GM23248 (cell line): ENCODE results near the gene MIEN1. TPM values are rescaled to one million over a fixed set of nuclear protein-coding genes. Genes with fewer than 3 reads are reported as not detected.
A peak's percentile ranks its signal among the peaks of the same experiment; 100 is the strongest.

Source experiments
- DNase-seq: peaks from one replicate; pipeline ENCODE4 v3.0.0-alpha.2; 2015
- H2AFZ ChIP-seq: fragments of 200-600 bp; sonication (generic); 2 replicates; pipeline ENCODE4 v1.6.1; 2016; ENCODE audit warnings: antibody characterized with exemption
- H3F3A ChIP-seq: fragments of 200-600 bp; sonication (generic); 2 replicates; pipeline ENCODE4 v1.6.1; 2016; ENCODE audit warnings: mild to moderate bottlenecking, antibody characterized with exemption, mixed run types; ENCODE audit not compliant: insufficient read depth
- H3K27ac ChIP-seq: fragments of 200-600 bp; sonication (generic); 2 replicates; pipeline ENCODE4 v1.5.1; 2016; ENCODE audit warnings: mild to moderate bottlenecking
- H3K27me3 ChIP-seq: fragments of 200-600 bp; sonication (generic); replicated peaks from 2 replicates; pipeline ENCODE4 v1.6.1; 2016; ENCODE audit warnings: mild to moderate bottlenecking; ENCODE audit not compliant: insufficient read depth
- H3K36me3 ChIP-seq: fragments of 200-600 bp; sonication (generic); 2 replicates; pipeline ENCODE4 v1.6.1; 2016; ENCODE audit warnings: low read depth, mild to moderate bottlenecking
- H3K4me1 ChIP-seq: fragments of 200-600 bp; sonication (generic); 2 replicates; pipeline ENCODE4 v1.6.1; 2016; ENCODE audit warnings: mild to moderate bottlenecking; ENCODE audit not compliant: insufficient read depth
- H3K4me2 ChIP-seq: fragments of 200-600 bp; sonication (generic); one replicate; pipeline ENCODE4 v1.6.1; 2016; ENCODE audit warnings: mild to moderate bottlenecking; ENCODE audit not compliant: unreplicated experiment
- H3K4me3 ChIP-seq: fragments of 200-600 bp; sonication (generic); 2 replicates; pipeline ENCODE4 v1.5.1; 2016; ENCODE audit warnings: mild to moderate bottlenecking
- H3K79me2 ChIP-seq: fragments of 200-600 bp; sonication (generic); 2 replicates; pipeline ENCODE4 v1.6.1; 2016; ENCODE audit warnings: mild to moderate bottlenecking; ENCODE audit not compliant: insufficient read depth
- H3K9ac ChIP-seq: fragments of 200-600 bp; sonication (generic); 2 replicates; pipeline ENCODE4 v1.6.1; 2016; ENCODE audit warnings: mild to moderate bottlenecking
- H3K9me2 ChIP-seq: fragments of 200-600 bp; sonication (generic); 2 replicates; pipeline ENCODE4 v1.6.1; 2016; ENCODE audit warnings: mixed run types, mild to moderate bottlenecking, moderate library complexity; ENCODE audit not compliant: insufficient read depth
- H3K9me3 ChIP-seq: fragments of 200-600 bp; sonication (generic); one replicate; pipeline ENCODE4 v1.6.1; 2017; ENCODE audit warnings: low read depth
- H4K20me1 ChIP-seq: fragments of 200-600 bp; sonication (generic); 2 replicates; pipeline ENCODE4 v1.6.0; 2016; ENCODE audit not compliant: insufficient read depth
- EZH2 ChIP-seq: fragments of 200-600 bp; sonication (generic); IDR thresholded peaks from 2 replicates; pipeline ENCODE4 v1.6.1; 2018; ENCODE audit warnings: antibody characterized with exemption, mild to moderate bottlenecking; ENCODE audit not compliant: insufficient read depth, poor library complexity, severe bottlenecking
- EZH2phosphoT487 ChIP-seq: fragments of 200-600 bp; sonication (generic); IDR thresholded peaks from 2 replicates; pipeline ENCODE4 v1.6.1; 2018; ENCODE audit warnings: antibody characterized with exemption, moderate library complexity, mild to moderate bottlenecking, low read depth; ENCODE audit not compliant: insufficient read depth
- WGBS, 2 experiments: methylation state at CpG; one replicate each; pipeline ENCODE4 v1.1.6; 2015 to 2017; ENCODE audit warnings: low lambda C conversion rate in 2 of 2, low coverage in 1 of 2; ENCODE audit errors: missing lambda C conversion rate in 2 of 2; 5-methylcytosine and 5-hydroxymethylcytosine counted together
- in situ Hi-C: fragments of 300-500 bp; cut with MboI; formaldehyde crosslinking; loops from 2 replicates; pipeline ENCODE4 v1.15.0; 2020
- polyA plus RNA-seq: library from polyadenylated mRNA; unstranded; fragments of >200 nt; fragmentation: Nextera tagmentation; extraction: Ambion mirVana; gene quantifications from 2 replicates; pipeline ENCODE4 v1.2.1, GENCODE V29; 2016
- total RNA-seq: library from RNA; depleted of rRNA; stranded (reverse); fragments of >200 nt; shearing (Covaris generic); gene quantifications from 2 replicates; pipeline ENCODE4 v1.2.3, GENCODE V29; 2014

MIEN1 gene
- total and polyA plus RNA-seq, 2 experiments from 2014 or later: 33.6 to 85.4 TPM

- Histone ChIP-seq H3K4me2 (peak overlapping the region; percentile 71), H3K27me3 (0 out of 2 replicates have a peak, but pooled peaks cover 12% of the 10 kb centered on the region), H3F3A (peaks cover 7% of the 10 kb centered on the region; the same call in 1 of the 2 replicates), H2AFZ (peak overlapping the region; percentile 91), H3K27ac (peak overlapping the region; percentile 44; the same call in 1 of the 2 replicates), H3K9ac (peak overlapping the region; percentile 89), H3K9me2 (no peaks in the 10 kb centered on the region), H3K36me3 (no peaks in the 10 kb centered on the region), H3K4me3 (peak overlapping the region; percentile 81), H3K9me3 (no peaks in the 10 kb centered on the region), H3K4me1 (no peaks in the 10 kb centered on the region), H3K79me2 (no peaks in the 10 kb centered on the region), H4K20me1 (no peaks in the 10 kb centered on the region)
- DNase-seq: peak; percentile 95
- in situ Hi-C loops: loop anchor here (10.0 kb wide), 1 partner anchor 130 kb away; the partner anchor contains the start of gene PPP1R1B
- 1 to 2% methylated on average over 51 to 72 of the region's 91 CpGs for WGBS, 2 experiments
- TF ChIP-seq EZH2phosphoT487 (no peak), EZH2 (no peak)
Observed at GRCh38 chr17:39754161-39754957, 24.0 kb upstream of the MIEN1 start.

- no peaks in the 10 kb centered on the region for H3K9me3 ChIP-seq
- in situ Hi-C loops: loop anchor here (10.0 kb wide), 1 partner anchor 129 kb away; the partner anchor contains the start of gene PPP1R1B
Observed at GRCh38 chr17:39753514-39754160, 23.3 kb upstream of the MIEN1 start.

GRCh38 chr17:39752241-39752881, 22.0 kb upstream of the MIEN1 start:
- no peak for DNase-seq
- Histone ChIP-seq H3K27ac (no peak overlapping the region), H3F3A (peaks cover 12% of the 10 kb centered on the region), H3K27me3 (0 out of 2 replicates have a peak, but pooled peaks cover 3% of the 10 kb centered on the region), H3K4me3 (no peak overlapping the region), H3K9ac (no peak overlapping the region), H2AFZ (no peak overlapping the region), H3K79me2 (no peaks in the 10 kb centered on the region), H3K36me3 (no peaks in the 10 kb centered on the region), H3K4me2 (no peak overlapping the region), H4K20me1 (no peaks in the 10 kb centered on the region), H3K9me3 (no peaks in the 10 kb centered on the region), H3K4me1 (no peaks in the 10 kb centered on the region), H3K9me2 (no peaks in the 10 kb centered on the region)
- WGBS, 2 experiments: 81 to 82% methylated on average over 9 to 13 of the region's 13 CpGs
- TF ChIP-seq EZH2phosphoT487 (no peak), EZH2 (no peak)
- in situ Hi-C loops: loop anchor here (10.0 kb wide), 1 partner anchor 128 kb away; the partner anchor contains the start of gene PPP1R1B

More at GRCh38 chr17:39753514-39754160, 23.3 kb upstream of the MIEN1 start:
- no peaks in the 10 kb centered on the region for H3K9me2 ChIP-seq
- WGBS, 2 experiments: 9 to 19% methylated on average over 26 to 46 of the region's 55 CpGs
- H3K27me3 ChIP-seq: 0 out of 2 replicates have a peak, but pooled peaks cover 9% of the 10 kb centered on the region
- H3K27ac ChIP-seq: peak overlapping the region; percentile 13; the same call in 1 of the 2 replicates
- H3K9ac ChIP-seq: peak overlapping the region; percentile 89
- no peaks in the 10 kb centered on the region for H3K79me2 ChIP-seq
- no peaks in the 10 kb centered on the region for H3K36me3 ChIP-seq
- H2AFZ ChIP-seq: peak overlapping the region; percentile 81
- no peak for TF ChIP-seq EZH2
- no peak for TF ChIP-seq EZH2phosphoT487
- no peaks in the 10 kb centered on the region for H3K4me1 ChIP-seq
- no peaks in the 10 kb centered on the region for H4K20me1 ChIP-seq
- DNase-seq: peak; percentile 55
- H3K4me2 ChIP-seq: peak overlapping the region; percentile 53
- peaks cover 12% of the 10 kb centered on the region for H3F3A ChIP-seq
- peak overlapping the region; percentile 81 for H3K4me3 ChIP-seq

- Histone ChIP-seq H3K27ac (no peak overlapping the region), H3K9me2 (no peaks in the 10 kb centered on the region), H3K27me3 (0 out of 2 replicates have a peak, but pooled peaks cover 3% of the 10 kb centered on the region), H3K4me1 (no peaks in the 10 kb centered on the region), H3K4me3 (no peak overlapping the region), H3K79me2 (no peaks in the 10 kb centered on the region), H3F3A (peaks cover 12% of the 10 kb centered on the region), H4K20me1 (no peaks in the 10 kb centered on the region), H2AFZ (no peak overlapping the region), H3K9me3 (no peaks in the 10 kb centered on the region), H3K4me2 (no peak overlapping the region), H3K9ac (no peak overlapping the region), H3K36me3 (no peaks in the 10 kb centered on the region)
- 24 to 30% methylated on average over 10 of the region's 10 CpGs for WGBS, 2 experiments
- in situ Hi-C loops: loop anchor here (10.0 kb wide), 1 partner anchor 127 kb away; the partner anchor contains the start of gene PPP1R1B
- peak; percentile 28 for DNase-seq
- no peak for TF ChIP-seq EZH2phosphoT487
Observed at GRCh38 chr17:39751637-39752036, 21.3 kb upstream of the MIEN1 start.
